HUES64 (cell line): ENCODE data around the gene MIPEP.

Experiments
- H3K27ac ChIP-seq: 2 replicates; pipeline ENCODE4 v1.7.0; 2013; ENCODE audit warnings: low read depth, low read length, inconsistent platforms
- H3K27me3 ChIP-seq: 2 replicates; pipeline ENCODE4 v1.6.1; 2013; ENCODE audit warnings: mild to moderate bottlenecking, low read length; ENCODE audit not compliant: insufficient read depth
- H3K36me3 ChIP-seq: 2 replicates; pipeline ENCODE4 v1.6.1; 2013; ENCODE audit warnings: mild to moderate bottlenecking, low read length; ENCODE audit not compliant: insufficient read depth
- H3K4me1 ChIP-seq: 2 replicates; pipeline ENCODE4 v1.6.1; 2013; ENCODE audit warnings: mild to moderate bottlenecking, low read length, moderate library complexity; ENCODE audit not compliant: insufficient read depth
- H3K4me3 ChIP-seq: 2 replicates; pipeline ENCODE4 v1.5.1; 2013; ENCODE audit warnings: mild to moderate bottlenecking, low read length, moderate library complexity
- H3K9ac ChIP-seq: 2 replicates; pipeline ENCODE4 v1.6.1; 2013; ENCODE audit warnings: mild to moderate bottlenecking, low read depth, low read length
- H3K9me3 ChIP-seq: 2 replicates; pipeline ENCODE4 v1.6.1; 2013; ENCODE audit warnings: low read depth, low read length; ENCODE audit not compliant: insufficient read depth
- WGBS: fragments of 150-250, 120-280 bp; methylation state at CpG from one replicate; pipeline ENCODE4 v1.1.7; 2013; ENCODE audit warnings: missing lambda C conversion rate; 5-methylcytosine and 5-hydroxymethylcytosine counted together

The MIPEP gene

DNA sequence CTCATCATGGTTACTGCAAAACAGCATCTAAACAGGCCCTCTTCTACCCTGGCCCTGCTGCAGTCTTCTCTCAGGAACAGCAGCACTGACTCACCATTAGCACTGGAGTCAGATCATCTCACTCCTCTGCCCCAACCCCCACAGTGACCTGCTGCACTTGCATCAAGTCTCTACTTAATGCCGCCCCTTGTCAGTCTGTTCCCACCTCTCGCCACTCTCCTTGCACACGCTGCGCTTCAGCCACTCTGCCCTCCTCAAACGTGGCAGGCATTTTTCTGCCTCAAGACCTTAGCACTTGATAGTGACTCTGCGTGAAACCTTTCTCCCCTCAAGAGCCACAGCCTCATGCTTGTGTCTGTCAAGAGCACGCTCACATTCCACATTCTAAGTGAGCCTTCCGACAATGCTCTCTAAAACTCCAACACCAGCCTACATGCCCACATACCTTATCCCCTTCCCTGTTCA is 22.1 kb downstream of the MIPEP start:
- Histone ChIP-seq H3K9me3 (no peaks in the 10 kb centered on the region), H3K9ac (no peak overlapping the region), H3K4me3 (no peak overlapping the region), H3K27me3 (no peaks in the 10 kb centered on the region), H3K36me3 (peaks cover 3% of the 10 kb centered on the region), H3K27ac (no peak overlapping the region), H3K4me1 (peaks cover 7% of the 10 kb centered on the region; the same call in 1 of the 2 replicates)
- 59% methylated on average over 8 of the region's 8 CpGs for WGBS

DNA sequence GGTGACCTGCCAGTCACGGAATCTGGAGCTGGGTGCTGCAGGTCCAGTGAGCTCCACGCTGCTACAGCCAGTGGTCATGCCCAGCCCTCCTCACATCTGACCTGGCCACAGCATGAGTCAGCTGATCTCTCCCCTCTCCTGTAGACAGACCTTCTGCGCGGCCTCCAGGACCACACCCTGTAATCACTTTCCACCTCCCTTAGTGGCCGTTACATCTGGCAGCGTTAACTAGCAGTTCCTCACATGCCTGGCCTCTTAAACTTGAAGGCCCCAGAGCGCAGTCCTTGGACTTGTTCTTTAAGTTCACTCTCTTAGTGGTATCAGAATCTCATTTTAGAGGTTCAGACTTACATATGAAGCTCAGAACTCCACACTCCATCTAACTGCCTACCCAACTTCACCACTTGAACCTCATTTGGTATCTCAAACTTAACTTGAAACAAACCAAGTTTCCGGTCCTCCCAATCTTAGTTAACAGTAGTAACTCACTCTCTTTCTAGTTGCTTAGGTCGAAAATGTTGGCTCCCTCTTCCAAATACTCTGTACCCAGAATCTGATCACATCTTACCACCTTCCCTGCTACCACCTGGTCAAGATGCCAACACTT is 22.7 kb downstream of the MIPEP start:
- H3K9ac ChIP-seq = no peak overlapping the region
- peaks cover 7% of the 10 kb centered on the region; the same call in 1 of the 2 replicates for H3K4me1 ChIP-seq
- WGBS = 91% methylated on average over 9 of the region's 9 CpGs
- H3K4me3 ChIP-seq = no peak overlapping the region
- no peaks in the 10 kb centered on the region for H3K27me3 ChIP-seq
- H3K9me3 ChIP-seq = no peaks in the 10 kb centered on the region
- H3K36me3 ChIP-seq = peaks cover 9% of the 10 kb centered on the region
- H3K27ac ChIP-seq = no peak overlapping the region

DNA sequence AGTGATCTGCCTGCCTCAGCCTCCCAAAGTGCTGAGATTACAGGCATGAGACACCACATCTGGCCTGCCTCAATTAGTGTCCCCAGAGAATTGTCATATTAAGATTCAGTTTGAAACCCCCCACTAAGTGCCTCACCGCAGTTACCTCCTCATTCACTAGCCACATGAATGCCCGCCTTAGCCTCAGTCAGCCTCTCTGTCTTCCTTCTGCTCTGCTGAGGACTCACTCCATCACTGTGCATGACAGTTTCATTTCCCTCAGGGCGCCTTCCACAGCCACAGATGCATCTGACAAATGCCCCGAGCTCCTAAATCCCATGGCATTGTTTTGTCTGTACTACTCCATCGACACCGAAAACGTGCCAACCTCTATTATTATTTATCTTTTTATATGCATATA is 23.3 kb downstream of the MIPEP start:
- Histone ChIP-seq H3K27me3 (no peaks in the 10 kb centered on the region), H3K36me3 (peaks cover 9% of the 10 kb centered on the region), H3K9me3 (no peaks in the 10 kb centered on the region), H3K27ac (no peak overlapping the region), H3K4me1 (peaks cover 7% of the 10 kb centered on the region; the same call in 1 of the 2 replicates), H3K4me3 (no peak overlapping the region), H3K9ac (no peak overlapping the region)
- 95% methylated on average over 7 of the region's 7 CpGs for WGBS

DNA sequence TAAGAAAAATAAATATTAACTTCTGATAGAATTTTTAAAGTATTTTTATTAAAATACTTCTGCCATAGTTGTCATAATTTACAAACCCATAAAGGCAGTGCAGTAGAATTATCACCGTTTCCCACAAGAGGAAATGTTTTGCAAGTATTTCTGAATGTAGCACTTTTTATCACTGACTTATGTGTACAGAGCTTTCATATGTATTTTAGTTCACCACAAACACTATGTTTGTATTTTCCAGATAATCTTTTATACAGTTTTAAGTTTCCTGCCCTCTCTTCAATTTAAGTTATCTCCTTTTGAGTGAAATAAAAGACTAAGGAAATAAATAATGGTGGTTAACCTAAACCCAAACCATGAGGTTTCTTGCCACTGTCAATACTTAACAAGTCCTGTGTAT is 24.2 kb downstream of the MIPEP start:
- Histone ChIP-seq H3K36me3 (peaks cover 9% of the 10 kb centered on the region), H3K9me3 (no peaks in the 10 kb centered on the region), H3K4me1 (peaks cover 7% of the 10 kb centered on the region; the same call in 1 of the 2 replicates), H3K27ac (no peak overlapping the region), H3K4me3 (no peak overlapping the region), H3K27me3 (no peaks in the 10 kb centered on the region), H3K9ac (no peak overlapping the region)
- WGBS = 100% methylated on average over 1 of the region's 1 CpG

DNA sequence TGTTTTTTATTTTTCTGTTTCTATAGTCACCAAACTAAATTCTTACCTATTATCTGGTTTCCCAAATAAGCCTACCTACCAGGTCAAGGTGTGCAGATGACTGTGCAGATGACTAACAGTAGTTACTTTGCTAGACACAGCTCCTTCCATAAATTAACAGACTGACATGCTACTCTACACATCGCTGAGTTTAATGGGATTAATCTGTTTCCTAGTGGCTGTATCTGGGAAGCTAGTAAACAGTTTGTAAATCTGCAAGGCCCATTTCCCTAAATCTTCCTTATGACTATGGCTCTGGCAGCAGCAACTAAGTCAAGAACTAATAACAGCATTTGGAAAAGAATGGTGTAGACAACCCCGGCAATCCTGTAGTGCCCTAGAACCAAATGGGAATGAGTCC is 27.9 kb downstream of the MIPEP start:
- H3K36me3 ChIP-seq = peaks cover 19% of the 10 kb centered on the region

DNA sequence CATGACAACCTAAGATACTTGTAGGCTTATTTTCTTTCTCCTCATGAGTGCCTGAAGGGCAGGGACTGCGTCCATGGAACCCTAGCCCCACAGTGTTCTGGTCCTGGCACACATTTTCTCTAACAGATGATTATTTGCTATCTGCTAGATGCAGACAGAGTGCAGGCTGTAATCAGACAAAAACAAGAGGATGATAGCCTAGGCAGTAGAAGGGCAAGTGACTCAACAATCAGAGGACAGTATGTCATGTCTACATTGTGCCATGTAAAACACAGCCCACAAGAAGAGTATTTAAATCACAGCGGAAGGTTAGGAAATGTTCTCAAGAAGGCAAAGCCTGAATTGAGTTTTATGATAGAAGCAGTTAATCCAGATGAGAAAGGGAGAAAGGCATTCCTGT is 29.3 kb downstream of the MIPEP start:
- Histone ChIP-seq H3K9me3 (no peaks in the 10 kb centered on the region), H3K4me1 (peaks cover 3% of the 10 kb centered on the region; the same call in 1 of the 2 replicates), H3K27ac (no peak overlapping the region), H3K9ac (no peak overlapping the region), H3K36me3 (peaks cover 19% of the 10 kb centered on the region), H3K27me3 (no peaks in the 10 kb centered on the region), H3K4me3 (no peak overlapping the region)
- 98% methylated on average over 2 of the region's 2 CpGs for WGBS

More for the DNA sequence above, 27.9 kb downstream of the MIPEP start:
- WGBS = 92% methylated on average over 2 of the region's 2 CpGs
- H3K9ac ChIP-seq = no peak overlapping the region
- no peaks in the 10 kb centered on the region for H3K27me3 ChIP-seq
- H3K27ac ChIP-seq = no peak overlapping the region
- H3K9me3 ChIP-seq = no peaks in the 10 kb centered on the region
- no peak overlapping the region for H3K4me3 ChIP-seq
- H3K4me1 ChIP-seq = peaks cover 3% of the 10 kb centered on the region; the same call in 1 of the 2 replicates

DNA sequence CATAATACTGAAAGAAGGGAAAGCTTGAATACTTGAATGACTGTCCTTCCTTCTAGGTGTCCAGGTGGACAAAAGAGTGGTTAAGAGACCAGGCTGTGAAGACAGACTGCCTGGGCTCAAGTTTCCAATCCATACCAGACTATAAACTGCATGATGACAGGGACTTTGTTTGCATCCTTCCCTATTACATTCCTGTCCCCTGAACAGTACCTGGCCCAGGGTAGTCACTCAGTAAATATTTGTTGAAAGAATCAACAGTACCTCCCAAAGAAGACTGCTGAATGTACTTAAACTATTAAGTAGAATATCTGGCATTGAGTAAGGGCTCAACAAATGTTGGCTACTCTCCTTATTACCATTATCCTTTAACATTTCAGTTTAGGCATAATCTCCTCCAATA is 29.7 kb downstream of the MIPEP start:
- Histone ChIP-seq H3K27me3 (no peaks in the 10 kb centered on the region), H3K9ac (no peak overlapping the region), H3K4me1 (peaks cover 3% of the 10 kb centered on the region; the same call in 1 of the 2 replicates), H3K9me3 (no peaks in the 10 kb centered on the region), H3K36me3 (peaks cover 19% of the 10 kb centered on the region), H3K4me3 (no peak overlapping the region), H3K27ac (no peak overlapping the region)

DNA sequence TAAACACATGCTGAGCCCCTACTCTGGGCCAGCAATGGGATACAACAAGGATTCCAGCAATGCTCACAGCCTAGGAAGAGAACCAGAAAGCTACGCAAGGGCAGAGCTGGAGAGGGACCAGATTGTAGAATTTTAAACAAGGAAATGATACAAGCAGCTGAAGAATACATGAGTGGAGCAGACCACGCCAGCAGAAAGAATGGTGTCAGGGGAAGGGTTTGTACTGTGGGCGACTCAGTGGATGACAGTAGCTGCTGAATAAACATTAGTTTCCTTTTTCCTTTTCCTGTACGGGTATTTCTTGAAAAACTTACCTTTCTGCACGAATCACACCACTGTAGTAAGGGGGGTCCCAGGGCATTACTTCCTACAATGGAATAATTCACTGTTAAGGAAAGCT is 30.7 kb downstream of the MIPEP start:
- H3K27me3 ChIP-seq = no peaks in the 10 kb centered on the region
- WGBS = 96% methylated on average over 5 of the region's 5 CpGs
- H3K4me1 ChIP-seq = peaks cover 3% of the 10 kb centered on the region; the same call in 1 of the 2 replicates
- H3K9ac ChIP-seq = peak overlapping the region; percentile 5; the same call in 1 of the 2 replicates
- H3K4me3 ChIP-seq = no peak overlapping the region
- H3K36me3 ChIP-seq = peaks cover 19% of the 10 kb centered on the region
- H3K27ac ChIP-seq = no peak overlapping the region
- H3K9me3 ChIP-seq = no peaks in the 10 kb centered on the region

DNA sequence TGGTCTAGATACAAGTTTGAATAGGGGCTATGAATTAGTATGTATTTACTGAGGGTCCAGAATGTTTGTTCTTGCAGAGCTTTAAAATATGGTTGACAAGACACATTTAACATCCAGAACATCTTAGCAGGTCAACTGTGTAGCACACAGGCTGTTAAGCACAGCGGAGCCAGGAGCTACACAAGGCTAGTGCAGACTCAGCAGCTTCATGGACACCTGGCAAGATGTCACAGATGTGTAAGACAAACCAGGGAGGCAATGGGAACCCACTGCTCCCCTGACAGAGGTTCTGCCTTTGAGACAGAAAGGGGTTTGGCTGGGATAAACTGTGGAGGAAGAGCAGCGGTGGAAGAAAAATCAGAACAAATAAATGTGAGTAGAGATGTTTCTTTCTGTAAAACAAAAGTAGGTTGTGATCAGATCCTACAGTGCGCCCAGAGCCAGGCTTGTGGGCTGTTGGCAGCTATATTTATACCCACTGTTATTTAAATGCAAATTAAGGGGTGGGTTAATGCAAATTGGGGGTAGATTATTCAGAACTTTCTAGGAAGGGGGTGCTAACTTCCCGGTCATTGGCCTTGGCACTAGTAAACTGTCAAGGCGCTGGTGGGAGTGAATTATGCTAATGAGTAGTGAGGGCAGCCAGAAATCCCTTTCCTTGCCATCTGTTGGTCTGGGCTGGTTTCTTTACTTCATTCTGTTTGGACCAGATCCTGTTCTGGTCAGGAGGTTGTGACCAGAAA is 33.0 kb downstream of the MIPEP start:
- Histone ChIP-seq H3K27me3 (no peaks in the 10 kb centered on the region), H3K4me3 (no peak overlapping the region), H3K27ac (no peak overlapping the region), H3K4me1 (peaks cover 3% of the 10 kb centered on the region; the same call in 1 of the 2 replicates), H3K9ac (no peak overlapping the region), H3K36me3 (peaks cover 16% of the 10 kb centered on the region; the same call in 1 of the 2 replicates), H3K9me3 (no peaks in the 10 kb centered on the region)
- 62% methylated on average over 5 of the region's 5 CpGs for WGBS

DNA sequence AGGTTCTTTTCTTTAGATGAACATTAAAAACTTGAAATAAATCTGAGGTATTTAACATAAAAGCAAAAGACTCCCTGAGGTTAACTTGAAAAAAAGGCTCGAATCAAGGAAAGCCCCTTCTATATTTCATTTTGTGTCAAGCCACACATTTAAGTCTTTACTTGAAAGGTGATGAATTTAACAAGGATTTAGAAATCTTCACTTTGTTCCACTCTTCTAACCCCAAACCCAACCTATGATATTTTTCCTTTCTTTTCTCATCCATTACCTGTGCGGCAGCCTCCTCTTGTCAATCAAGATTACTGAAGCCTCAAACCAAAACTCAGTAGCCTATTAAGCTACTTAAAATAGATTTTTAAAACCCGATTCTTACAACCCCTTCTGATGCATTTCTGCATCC is 33.8 kb downstream of the MIPEP start:
- peaks cover 3% of the 10 kb centered on the region; the same call in 1 of the 2 replicates for H3K4me1 ChIP-seq
- no peak overlapping the region for H3K4me3 ChIP-seq
- H3K27me3 ChIP-seq = no peaks in the 10 kb centered on the region
- WGBS = 98% methylated on average over 3 of the region's 3 CpGs
- no peak overlapping the region for H3K27ac ChIP-seq
- no peak overlapping the region for H3K9ac ChIP-seq
- peaks cover 16% of the 10 kb centered on the region; the same call in 1 of the 2 replicates for H3K36me3 ChIP-seq
- no peaks in the 10 kb centered on the region for H3K9me3 ChIP-seq

DNA sequence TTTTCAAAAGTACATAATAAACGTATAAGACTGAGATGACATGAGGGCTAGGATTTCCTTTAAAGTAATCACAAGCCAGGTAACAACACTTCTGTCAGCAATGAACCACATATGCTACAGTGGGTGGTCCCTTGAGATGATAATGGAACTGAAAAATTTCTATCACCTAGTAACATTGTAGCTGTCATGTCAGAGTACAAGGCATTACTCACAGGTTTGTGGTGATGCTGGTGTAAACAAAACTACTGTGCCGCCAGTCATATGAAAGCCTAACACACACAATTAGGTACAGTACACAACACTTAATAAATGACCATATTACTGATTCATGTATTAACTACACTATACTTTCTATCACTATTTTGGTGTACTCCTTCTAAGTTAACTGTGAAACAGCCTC is 36.8 kb downstream of the MIPEP start:
- Histone ChIP-seq H3K9ac (no peak overlapping the region), H3K27ac (no peak overlapping the region), H3K9me3 (no peaks in the 10 kb centered on the region), H3K4me1 (peaks cover 3% of the 10 kb centered on the region; the same call in 1 of the 2 replicates), H3K36me3 (peaks cover 2% of the 10 kb centered on the region; the same call in 1 of the 2 replicates), H3K27me3 (no peaks in the 10 kb centered on the region), H3K4me3 (no peak overlapping the region)
- WGBS = 90% methylated on average over 1 of the region's 2 CpGs
